Measurements from ENCODE around the gene PRF1.
"Not testable (repeated sequence)": the region's sequence is repeated elsewhere in the genome, so short reads cannot be mapped to it uniquely, and the experiment has no call there.

PRF1 gene

DNA sequence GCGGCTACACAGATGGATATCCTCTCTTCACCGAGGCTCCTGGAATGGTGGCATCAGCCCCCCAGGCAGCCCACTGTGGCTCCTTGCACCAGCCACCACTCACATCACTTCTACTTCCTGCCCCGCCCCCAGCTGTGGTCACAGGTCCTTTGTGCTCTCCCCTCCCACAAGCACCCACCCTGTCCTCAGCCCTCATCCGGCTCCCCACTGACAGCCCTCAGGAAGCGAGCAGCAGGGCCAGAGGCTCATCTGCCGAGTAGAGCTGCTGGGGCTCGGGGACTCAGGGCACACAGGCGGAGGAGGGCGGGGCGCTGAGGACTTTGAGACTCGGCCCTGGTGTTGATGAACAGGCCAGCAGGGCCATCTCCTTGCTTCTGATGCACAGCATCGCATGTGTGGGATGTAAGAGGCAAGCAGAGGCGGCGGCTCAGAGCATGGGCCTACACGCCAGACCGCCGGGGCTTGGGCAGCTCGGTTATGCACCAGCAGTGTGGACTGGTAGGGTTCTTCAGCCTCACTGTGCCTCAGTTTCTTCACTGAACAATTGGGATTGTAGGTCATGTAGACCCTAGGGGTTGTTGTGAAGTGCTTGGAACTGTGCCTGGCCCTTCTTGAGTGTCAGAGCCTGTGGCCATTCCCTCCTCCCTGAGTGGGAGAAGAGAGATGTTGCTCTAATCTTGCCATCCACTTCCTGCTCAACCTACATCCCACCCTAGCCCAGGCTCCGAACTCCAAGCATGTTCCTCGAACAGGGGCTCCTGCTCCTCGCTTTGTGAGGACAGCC is at the start of gene PRF1:
TSS of gene PRF1 (minus strand) at position 77 of the 784 bp plus-strand sequence. CDS start 1,839 bp downstream, outside the sequence.
- no peak for DNase-seq

- DNase-seq = no peak
Measured at GRCh38 chr10:70651661-70652060, 49.1 kb upstream of the PRF1 start.

DNA sequence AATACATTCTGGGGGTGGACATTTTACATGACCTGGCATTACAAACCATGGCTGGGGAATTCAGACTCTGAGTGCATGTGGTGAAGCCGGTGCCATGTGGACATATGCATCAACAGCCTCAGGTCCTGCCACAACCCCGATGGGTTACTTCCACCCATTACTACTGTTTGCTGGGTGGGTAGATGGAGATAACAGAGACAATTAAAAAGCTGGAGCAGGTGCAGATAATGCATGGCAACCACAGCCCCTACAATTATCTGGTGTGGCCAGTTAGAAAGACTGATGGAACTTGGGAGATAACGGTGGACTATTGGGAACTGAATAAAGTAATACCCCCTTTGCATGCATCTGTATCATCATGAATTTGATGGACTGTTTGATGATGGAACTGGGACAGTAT is 48.2 kb upstream of the PRF1 start:
- no peak for DNase-seq

DNA sequence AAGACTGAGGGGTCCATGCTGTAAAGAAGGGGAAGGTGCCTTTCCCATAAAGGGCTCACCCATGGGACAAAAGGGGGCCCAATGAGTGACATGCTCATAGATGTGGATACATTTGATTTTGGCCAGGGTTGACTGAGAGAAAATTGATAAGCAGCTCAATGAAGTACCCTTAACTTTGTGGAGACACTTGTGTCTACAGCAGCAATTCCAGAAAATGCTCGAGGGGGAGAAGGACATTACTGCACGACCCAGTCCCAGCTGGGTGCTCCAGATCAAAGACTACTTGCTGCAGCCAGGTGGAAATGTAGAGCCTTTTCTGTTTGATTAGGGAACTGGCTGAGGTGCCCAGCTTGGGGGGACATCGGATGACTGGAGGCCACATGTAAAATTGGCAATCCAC is 47.6 kb upstream of the PRF1 start:
- DNase-seq = no peak

DNA sequence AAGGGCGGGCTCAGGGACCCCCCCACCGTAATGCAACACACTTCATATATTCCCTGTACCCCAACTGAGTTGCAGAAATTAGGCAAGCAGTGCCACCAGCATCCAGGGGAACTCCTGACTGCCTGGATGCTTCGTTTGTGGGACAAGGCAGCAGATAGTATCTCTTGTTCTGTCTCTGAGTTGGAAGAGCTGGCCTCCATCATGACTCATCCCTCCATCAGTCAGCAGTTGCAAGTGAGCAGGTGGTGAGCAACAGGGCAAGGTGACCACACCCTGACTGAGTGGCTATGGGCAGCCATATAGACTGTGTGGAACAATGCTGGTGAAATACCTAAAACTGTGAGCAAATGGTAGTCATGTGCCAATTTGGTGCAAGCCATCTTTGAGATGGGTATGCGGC is 47.0 kb upstream of the PRF1 start:
- DNase-seq = no peak

DNA sequence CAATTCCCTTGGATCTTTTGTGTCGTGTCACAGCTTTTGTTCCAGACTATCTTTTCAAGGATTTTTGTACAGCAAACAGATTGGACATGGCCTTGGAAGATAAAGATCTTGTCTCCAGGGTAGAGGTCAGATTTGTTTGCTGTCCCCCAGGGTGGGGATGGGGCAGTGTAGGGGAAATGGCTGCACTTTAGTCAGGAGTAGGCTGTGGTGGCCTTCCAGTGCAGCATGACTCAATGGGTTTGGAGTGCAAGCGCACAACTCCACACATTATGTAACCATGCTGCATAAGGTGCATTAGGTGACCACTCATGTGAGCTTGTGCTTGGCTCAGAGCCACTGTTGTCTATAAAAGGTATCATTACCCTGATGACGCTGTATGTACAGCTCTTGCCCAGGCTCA is 45.9 kb upstream of the PRF1 start:
- no peak for DNase-seq

GRCh38 chr10:70647086-70647485 is 44.5 kb upstream of the PRF1 start:
- DNase-seq = no peak

DNA sequence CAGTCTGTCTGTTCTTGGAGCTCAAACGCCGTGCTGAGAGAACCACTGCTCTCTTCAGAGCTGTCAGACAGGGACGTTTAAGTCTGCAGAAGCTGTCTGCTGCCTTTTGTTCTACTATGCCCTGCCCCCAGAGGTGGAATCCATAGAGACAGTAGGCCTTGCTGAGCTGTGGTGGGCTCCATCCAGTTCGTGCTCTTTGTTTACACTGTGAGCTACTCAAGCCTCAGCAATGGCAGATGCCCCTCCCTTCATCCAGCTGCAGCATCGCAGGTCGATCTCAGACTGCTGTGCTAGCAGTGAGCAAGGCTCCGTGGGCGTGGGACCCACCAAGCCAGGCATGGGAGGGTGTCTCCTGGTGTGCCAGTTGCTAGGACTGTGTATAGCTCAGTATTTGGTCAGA is 42.4 kb upstream of the PRF1 start:
- DNase-seq = not testable (repeated sequence)

- not testable (repeated sequence) for DNase-seq
Measured at GRCh38 chr10:70643272-70643671, 40.7 kb upstream of the PRF1 start.

GRCh38 chr10:70639640-70640383 is 37.3 kb upstream of the PRF1 start:
- not testable (repeated sequence) for DNase-seq

DNA sequence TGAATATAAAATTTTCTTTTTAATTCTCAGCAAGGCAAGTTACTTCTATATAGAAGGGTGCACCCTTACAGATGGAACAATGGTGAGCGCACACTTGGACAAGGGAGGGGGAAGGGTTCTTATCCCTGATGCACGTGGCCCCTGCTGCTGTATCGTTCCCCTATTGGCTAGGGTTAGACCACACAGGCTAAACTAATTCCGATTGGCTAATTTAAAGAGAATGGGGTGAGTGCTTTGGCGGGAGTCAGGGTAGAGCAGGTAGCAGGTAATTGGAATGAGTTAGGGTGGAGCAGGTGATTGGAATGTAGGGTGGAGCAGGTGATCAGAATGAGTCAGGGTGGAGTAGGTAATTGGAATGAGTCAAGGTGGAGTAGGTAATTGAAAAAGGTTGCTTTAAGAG is 32.0 kb upstream of the PRF1 start:
- DNase-seq = not testable (repeated sequence)

GRCh38 chr10:70634011-70634410 is 31.5 kb upstream of the PRF1 start:
- no peak for DNase-seq

GRCh38 chr10:70631735-70632134 is 29.2 kb upstream of the PRF1 start:
- DNase-seq = not testable (repeated sequence)

DNA sequence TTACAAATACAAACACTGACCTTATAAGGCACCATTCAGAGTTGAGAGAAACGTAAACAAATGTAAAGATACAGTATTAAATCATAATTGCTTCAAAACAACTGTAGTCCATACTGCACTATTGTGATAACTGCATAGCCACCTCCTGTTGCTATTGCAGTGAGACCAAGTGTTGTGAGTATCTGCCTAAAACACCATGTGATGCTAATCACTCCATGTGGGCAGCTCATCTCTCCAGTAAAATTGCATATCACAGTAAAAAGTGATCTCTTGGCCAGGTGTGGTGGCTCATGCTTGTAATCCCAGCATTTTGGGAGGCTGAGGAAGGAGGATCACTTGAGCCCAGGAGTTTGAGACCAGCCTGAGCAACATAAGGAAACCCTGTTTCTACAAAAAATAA is 26.8 kb upstream of the PRF1 start:
- no peak for DNase-seq

DNA sequence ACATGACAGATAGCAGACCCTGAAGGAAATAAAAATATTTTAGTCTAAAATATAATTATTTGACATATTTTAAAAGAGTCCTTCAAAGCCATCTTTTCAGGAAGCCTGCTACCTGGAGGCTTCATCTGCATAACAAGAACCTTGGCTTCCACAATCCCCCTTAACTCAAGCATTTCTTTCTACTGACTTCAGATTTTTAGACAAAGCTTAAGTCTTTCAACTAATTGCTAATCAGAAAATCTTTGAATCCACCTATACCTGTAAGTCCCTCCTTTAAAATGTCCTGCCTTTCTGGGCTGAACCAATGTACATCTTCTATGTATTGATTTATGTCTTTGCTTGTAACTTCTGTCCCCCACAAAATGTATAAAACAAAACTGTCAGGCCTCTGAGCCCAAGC is 23.5 kb upstream of the PRF1 start:
- no peak for DNase-seq

DNA sequence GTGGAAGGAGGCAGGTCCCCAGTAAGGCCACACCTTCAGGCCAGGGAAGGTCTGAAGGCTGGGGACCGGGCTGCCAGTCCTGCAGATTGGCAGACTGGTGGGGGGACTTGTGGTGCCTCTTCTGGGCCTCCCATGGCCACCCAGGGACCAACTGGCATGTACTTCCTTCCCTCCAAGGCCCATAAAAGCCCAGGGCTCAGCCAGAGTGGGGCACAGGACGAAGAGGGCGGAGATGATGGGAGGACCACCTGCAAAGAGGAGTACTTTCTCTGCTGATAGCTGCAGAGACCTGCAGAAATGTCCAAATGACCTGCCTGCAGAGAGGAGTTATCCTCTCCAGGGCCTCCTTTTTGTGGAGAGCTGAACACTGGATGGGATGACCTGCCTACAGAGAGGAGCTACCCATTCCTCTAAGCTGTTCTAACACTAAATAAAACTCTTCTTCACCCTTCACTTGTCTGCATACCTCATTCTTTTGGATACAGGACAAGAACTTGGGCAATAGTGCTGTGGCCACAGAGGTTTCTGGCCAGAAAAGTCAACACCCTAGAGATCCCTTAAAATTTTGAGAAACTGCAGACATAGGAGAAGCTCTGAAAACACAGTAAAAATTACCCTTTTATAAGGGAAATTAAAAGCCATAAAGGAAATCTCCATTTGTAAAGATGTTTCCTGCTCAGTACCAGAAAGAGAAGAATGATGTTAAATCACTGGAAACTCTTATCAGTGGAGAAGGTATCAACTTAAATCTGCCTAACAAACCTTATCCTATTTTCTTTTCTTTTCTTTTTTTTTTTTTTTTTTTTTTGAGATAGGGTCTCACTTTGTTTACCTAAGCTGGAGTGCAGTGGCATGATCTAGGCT is 20.7 kb upstream of the PRF1 start:
- no peak for DNase-seq

DNA sequence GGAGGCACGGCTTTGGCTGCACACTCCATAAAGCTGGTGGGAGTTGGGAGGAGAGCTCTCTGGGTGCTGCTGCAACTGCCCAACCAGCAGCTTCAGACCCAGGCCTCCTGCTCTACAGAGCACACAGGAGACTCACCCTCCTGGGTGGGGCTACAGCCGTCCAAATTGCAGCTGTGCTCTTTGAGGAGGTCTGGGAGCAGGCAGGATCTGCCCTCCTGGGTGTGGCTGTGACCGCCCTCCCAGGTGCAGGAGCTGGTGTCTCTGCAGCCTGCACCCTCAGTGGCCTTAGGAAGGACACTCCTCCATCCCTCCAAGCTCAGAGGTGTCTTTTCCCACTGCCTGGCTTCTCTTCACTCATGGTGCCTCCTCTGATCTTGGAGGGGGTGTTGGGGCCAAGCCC is 20.0 kb upstream of the PRF1 start:
- no peak for DNase-seq

- DNase-seq = no peak
Measured at GRCh38 chr10:70621503-70622078, 19.1 kb upstream of the PRF1 start.

- DNase-seq = no peak
Measured at GRCh38 chr10:70620020-70620289, 17.4 kb upstream of the PRF1 start.

DNA sequence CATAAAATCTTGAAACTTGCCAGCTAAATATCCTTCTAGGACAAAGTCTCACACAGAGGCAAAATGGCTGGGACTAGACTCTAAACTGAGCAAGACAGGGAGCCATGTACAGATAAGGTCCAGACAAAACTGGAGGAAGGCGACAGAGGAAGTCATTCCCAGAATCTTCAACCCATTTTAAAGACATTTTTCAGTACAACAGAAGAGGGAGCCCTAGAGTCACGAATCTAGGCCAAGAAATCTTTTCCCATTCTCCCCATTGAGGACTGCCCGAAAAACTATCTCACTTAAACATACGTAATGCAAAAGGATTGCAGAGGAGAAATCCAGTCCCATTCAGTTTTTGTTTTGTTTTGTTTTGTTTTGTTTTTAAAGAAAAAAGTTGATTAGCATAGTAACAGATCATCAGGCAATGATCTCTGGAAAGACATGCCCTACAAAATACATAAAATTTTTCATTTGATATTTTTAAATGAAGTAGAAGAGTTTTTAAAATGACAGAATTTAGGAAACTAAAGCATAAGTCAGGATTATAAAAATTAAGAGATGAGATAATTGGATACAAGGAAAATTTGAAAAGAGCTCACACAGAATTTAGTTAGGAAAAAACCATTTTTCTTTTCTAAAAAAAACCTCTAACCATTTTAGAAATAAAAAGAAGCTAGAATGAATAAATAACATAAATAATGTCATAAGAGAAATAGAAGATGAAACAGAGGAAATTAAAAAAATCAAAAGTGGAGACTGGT is 16.9 kb upstream of the PRF1 start:
- DNase-seq = no peak

DNA sequence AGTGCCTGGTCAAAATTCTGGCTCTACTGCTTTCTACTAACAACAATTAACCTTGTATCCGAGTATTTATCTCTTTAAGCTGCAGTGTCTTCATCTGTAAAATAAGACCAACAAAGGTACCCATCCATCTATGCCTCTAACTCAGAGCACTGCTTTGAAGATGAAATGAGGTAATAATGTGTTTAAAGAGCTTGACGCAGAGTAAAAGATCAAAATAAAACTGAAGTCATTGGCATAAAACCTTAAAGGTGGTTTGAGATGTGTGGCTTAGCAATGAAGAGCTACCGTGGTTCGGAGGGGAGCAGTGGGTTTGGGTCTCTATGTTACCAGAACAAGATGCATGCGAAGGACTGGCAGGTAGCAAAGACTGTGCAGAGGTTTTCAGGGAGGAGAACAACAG is 16.1 kb upstream of the PRF1 start:
- no peak for DNase-seq

- DNase-seq = no peak
Measured at GRCh38 chr10:70617798-70618568, 15.4 kb upstream of the PRF1 start.
